ENCODE measurements around the gene TEAD1.

DNA sequence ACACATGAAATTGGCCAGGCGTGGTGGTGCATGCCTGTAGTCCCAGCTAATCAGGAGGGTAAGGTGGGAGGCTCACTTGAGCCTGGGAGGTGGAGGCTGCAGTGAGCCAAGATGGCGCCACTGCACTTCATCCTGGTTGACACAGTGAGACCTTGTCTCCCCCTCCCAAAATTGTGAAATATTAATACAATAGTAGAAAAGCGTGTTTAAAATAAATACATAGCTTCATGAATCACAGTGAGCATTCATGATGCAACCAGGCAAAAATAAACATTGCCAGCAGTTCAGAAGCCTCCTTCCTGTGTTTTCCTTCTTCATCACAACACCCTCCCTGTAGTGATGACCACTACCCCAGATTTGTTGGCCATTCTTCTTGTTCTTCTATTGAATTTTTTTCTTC, 4.3 kb upstream of the TEAD1 start:
- TF ChIP-seq, protein P1, sequence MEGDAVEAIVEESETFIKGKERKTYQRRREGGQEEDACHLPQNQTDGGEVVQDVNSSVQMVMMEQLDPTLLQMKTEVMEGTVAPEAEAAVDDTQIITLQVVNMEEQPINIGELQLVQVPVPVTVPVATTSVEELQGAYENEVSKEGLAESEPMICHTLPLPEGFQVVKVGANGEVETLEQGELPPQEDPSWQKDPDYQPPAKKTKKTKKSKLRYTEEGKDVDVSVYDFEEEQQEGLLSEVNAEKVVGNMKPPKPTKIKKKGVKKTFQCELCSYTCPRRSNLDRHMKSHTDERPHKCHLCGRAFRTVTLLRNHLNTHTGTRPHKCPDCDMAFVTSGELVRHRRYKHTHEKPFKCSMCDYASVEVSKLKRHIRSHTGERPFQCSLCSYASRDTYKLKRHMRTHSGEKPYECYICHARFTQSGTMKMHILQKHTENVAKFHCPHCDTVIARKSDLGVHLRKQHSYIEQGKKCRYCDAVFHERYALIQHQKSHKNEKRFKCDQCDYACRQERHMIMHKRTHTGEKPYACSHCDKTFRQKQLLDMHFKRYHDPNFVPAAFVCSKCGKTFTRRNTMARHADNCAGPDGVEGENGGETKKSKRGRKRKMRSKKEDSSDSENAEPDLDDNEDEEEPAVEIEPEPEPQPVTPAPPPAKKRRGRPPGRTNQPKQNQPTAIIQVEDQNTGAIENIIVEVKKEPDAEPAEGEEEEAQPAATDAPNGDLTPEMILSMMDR (conservative IDR thresholded peaks at IDR 0.05; ENCODE audit: low read length), result no peak
- no peak for TF ChIP-seq EZH2phosphoT487 (IDR thresholded peaks at IDR 0.05; ENCODE audit: borderline replicate concordance, low read depth, low read length)
